Measurements from ENCODE around the gene KRT9.

Gene KRT9

DNA sequence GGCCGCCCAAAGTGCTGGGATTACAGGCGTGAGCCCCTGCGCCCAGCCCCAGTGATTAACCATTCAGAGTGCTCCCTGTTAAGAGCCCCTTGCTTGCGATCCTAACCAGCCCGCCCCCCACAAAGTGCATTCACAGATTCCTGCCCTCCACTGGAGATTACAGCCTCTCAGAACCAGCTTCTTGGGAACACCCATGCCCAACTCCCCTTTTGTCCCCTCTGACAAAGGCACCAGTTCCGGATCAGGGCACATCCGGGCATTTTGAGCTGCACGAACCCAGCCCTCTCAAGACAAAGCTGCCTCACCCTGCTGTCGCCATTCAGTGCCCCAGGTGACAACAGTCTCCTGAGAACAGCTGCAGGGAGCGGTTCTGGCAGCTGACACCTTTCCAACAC, 42.9 kb downstream of the KRT9 start:
- DNase-seq (ENCODE audit: low read depth in 3 of 3) = no peak

DNA sequence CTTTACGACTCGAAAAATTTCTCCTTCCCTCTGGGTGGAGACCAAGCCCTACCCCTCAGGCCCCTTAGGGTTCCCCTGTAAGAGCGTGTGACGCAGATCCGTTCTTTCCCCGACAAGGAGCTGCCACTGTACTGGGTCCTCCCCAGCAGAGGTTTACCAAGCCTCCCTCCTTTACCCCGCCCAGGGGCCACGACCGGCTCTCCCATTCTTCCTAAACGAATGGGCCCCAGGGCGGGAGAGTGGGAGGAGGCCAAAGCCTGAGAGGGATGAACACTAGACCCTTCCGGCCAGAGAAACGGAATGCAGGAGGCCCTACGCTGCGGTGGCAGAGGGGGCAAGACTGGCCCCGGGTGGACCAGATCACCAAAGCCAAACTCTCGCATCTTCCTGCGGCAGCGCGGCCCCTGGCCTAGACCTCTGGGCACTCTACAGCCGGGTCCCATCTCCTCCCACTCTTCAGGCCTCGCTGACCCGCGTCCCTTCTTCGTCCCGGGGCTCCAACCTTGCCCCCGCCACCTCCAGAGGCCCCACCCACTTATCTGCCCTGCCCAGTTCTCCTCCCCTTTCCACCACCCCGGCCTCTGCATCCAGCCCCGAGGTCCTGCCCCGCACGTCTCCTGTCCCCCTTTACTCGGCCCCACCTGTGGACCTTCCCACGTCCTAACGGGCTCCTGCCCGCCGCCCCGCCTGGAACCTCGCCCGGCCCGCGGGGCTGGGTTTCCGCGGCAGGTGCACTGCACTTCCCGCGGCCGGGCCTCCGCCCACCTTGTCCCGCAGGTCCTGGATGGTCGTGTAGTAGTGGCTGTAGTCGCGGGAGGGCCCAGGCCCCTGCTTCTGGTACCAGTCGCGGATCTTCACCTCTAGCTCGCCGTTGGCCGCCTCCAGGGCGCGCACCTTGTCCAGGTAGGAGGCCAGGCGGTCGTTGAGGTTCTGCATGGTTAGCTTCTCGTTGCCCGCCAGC, 44.5 kb downstream of the KRT9 start:
- no peak for DNase-seq (ENCODE audit: low read depth in 3 of 3)

DNA sequence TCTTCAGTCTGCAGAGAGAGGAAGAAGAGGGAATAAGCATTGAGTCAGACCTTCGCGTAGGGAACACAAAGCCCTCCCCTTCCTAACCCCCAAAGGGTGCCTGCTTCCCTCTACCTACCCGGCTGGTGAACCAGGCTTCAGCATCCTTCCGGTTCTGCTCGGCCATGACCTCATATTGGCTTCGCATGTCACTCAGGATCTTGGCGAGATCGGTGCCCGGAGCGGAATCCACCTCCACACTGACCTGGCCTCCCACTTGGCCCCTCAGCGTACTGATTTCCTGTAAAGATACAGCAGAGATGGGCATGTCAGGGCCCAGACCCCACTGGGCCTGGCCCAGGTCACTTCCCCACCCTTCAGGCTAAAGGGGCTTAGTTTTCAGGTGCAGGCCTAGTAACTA, 47.6 kb downstream of the KRT9 start:
- DNase-seq (ENCODE audit: low read depth in 3 of 3) = no peak

DNA sequence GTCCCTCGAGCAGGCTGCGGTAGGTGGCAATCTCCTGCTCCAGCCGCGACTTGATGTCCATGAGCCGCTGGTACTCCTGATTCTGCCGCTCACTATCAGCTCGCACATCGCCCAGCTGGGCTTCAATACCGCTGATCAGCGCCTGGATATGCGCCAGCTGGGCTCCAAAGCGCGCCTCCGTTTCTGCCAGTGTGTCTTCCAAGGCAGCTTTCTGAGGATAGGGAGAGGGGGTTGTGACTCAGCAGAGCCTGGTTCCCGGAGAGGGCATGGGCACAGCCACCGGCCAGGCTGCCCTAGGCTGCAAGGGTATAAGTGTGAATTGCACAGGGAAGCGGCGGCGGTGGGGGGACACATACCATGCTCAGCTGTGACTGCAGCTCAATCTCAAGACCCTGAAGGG, 48.1 kb downstream of the KRT9 start:
- no peak for DNase-seq (ENCODE audit: low read depth in 3 of 3)

DNA sequence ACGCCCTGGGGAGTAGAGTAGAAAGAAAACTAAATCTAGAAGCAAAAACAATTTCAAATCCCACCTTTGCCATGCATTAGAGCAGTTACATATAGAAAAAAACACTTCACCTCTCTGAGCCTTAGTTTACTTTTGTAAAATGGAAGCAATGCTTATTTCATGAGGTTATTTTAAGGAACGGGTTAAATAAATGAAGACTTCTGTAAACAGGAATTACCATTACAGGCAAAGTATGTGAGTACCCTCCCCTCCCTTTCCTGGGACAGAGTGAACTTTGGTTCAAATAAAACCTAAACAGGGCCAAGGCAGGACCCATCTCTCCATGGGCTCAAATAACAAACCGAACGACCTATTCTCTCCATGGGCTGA, 48.6 kb downstream of the KRT9 start:
- DNase-seq (ENCODE audit: low read depth in 3 of 3) = no peak

DNA sequence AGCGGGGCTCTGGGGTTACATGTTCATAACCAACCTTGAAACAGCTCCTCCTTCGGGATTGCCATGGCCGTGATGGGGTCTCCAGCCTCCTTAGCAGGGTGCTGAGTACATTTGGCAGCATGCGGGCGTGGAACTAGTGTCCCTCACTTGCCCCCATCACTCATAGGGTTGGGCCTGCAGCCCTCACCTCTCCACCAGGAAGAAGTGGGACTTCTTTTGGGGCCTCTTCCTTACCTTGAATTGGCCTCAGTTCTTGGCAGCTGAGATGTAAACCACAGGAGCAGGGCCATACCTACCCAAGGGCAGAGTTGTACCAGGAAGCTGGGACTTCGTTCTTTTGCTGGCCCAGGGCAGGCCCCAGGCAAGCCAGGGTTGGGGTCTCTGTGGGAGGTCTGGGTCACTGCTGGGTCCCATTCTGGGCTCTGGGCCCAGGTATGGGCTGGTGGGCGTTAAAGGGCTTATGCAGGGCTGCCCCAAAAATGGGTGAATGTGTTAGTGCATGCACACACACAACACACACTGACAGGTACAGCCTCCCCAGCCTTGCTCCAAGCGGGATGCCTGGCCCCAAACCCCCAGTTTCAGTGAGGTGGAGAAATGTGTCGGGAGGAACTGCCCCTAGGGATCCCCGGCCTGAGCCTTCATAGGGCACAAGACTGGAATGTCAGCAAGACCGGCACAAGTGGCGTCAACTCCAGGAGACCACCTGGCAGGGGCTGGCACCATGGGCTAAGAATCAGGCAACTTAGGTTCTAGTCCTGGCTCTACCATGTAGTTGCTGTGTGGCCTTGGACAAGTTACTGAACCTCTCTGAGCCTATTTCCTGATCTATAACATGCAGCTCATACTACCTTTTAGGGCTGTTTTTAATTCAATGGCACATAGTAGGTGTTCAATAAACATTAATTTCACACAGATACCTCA, 49.3 kb downstream of the KRT9 start:
- DNase-seq (ENCODE audit: low read depth in 3 of 3) = no peak

DNA sequence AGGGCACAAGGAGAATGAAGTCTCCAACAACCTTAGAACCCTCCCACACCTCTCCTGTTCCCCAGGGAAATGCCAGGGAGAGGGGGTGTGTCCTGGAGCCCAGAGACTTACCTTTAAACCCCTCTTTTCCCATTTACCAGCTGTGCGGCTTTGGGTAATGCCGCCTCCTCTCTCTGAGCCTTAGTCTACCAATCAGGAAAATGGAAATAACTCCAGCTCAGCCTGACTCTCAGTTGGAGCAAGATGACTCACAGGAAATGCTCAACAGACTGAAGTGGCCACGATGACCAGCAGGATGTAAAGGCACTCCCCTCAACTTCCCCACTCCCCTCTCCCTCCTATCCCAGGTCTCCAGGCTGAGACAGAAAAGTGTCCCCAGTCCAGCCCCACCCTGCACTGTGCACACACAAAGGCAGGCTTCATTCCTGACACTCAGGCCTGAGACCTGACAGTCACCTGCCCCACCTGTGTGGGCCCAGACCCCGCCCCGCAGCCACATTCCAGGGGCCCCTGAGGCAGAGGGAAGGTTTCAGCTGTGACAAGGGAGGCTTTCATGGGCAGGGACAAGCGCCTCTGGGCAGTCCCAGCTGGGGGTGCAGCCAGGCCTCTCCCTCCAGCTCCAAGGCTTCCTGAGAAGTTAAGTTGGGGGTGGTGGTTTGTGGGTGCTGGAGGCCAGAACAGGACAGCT, 50.1 kb downstream of the KRT9 start:
- no peak for DNase-seq (ENCODE audit: low read depth in 3 of 3)

DNA sequence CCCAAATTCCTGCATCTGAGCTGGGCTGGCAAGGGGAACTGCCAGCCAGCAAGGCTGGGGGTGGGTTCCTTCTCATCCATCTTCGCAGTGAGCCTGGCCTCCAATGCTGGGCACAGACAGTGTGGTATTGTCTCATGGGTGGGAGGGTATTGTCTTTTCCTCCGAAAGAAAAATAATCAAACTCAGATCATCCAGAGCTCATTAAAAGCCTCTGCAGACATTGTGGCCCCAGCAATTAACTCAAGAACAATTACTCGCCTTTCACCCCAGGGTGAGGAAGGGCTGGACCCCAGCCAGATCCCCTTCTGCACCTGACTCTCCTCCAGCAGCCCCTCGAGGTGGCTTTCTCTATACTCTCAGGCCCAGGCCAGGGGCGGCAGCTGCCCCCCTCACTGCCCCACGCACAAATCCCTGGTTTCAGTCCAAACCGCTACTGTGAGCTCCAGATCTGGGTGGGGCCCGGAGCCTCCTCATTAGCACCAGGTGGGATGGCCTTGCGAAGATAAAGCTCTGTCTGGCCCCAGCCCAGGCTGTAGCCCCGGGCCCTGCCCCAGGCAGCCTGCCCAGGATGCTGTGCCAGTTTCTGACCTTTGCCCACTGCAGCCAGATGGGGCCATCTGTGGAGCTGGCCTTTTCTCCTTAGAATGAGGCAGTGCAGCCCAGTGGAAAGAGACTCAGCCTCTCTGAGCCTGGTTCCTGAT, 50.9 kb downstream of the KRT9 start:
- no peak for DNase-seq (ENCODE audit: low read depth in 3 of 3)

DNA sequence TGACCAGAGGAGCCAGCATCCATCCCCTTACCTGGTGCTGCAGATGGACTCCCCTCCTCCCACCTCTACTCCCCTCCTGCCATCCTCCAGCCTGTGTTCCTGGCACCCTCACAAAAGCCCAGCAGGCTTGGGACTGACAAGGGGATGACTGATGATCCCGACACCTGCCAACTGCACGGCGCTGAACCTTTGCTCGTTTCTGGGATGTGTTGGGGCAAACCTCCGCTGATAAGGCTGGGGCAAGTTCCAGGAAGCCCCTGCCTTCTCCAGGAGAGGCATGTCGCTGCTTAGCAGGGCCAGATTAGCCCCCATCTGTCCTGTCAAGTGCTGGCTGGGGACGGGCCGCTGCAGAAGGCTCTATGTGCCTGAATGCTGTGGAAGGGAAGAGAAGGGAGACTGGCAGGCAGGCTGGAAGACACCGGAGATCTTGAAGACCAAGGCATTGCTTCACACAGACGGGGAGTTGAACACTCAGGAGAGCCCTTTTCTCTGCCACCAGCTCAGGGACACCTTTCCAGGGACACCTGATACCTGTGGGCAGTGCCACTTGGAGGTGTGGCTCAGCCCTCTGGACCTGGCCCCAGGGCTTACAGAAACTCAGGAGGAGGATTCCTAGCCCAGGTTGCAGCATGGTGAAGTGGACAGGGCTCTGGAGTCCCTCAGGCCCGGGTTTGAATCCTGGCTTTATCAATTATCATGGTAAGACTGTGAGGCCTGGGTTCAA, 52.2 kb downstream of the KRT9 start:
- DNase-seq (ENCODE audit: low read depth in 3 of 3) = no peak

DNA sequence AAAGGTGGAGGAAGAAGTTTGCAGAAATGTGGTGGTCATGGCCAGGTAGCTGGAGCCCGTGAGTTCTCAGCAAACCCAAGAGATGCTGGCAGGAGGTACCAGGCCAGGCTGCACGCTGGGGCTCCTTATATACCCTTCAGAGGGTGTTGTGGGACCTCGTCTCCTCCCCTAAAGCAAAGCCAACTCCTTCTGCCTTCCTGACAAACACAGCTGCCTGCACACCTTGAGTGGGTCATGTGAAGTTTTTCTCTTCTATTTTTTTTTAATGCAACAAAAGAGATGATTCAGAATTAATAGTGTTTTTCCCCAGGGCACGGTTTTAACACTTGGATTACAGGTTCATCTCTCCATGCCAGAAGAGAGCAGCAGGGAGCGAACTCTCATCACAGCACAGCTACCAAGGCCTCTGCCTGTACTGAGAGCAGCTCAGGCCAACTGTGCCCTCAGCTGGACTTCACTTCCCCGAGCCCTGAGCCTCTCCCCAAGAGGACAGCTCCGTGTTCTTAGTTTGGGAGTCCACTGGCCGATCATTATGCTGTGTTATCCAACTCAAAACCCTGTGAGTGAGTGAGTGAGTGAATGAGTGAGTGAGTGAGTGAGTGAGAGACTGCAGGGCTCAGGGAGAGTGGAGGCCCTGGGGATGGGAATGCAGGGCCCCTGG, 52.9 kb downstream of the KRT9 start, which contains the start of gene KRT15:
TSS of gene KRT15 (minus strand) at position 102 of the 661 bp plus-strand sequence. CDS start at position 39, 63 bp downstream.
- DNase-seq (ENCODE audit: low read depth in 3 of 3) = no peak

DNA sequence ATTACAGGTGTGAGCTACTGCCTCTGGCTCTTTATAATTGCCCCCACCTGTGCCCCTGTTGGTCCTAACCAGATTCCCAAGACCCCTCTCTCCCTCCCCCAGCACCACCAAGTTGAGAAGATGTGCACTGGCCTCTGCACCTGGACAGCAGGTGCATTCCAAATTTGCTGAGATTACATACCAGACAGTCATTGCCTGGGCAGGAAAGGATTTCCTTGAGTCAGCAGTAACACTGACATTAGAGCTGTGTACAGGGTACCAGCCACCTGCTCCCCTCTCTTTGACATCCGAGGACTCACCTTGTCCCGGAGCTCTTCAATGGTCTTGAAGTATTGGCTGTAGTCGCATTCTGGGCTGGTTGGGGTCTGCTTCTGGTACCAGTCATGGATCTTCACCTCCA, 53.8 kb downstream of the KRT9 start:
- no peak for DNase-seq (ENCODE audit: low read depth in 3 of 3)

DNA sequence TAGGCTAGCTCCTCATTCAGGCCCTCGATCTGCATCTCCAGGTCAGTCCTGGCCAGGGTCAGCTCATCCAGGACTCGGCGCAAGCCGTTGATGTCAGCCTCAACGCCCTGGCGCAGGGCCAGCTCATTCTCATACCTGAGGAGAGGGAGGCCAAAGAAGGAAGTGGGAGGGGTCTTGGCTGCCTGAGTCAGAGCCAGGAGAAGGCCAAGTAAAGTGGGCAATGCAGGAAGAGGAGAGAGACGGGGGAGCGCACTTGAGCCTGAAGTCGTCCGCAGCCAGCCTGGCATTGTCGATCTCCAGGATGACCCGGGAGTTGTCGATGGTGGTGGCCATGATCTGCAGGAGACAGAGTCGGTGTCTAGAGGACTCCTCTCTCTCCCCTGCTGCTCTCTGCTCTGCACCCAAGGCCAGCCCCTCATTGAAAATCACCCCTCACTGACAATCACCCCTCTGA, 55.0 kb downstream of the KRT9 start:
- no peak for DNase-seq (ENCODE audit: low read depth in 3 of 3)

DNA sequence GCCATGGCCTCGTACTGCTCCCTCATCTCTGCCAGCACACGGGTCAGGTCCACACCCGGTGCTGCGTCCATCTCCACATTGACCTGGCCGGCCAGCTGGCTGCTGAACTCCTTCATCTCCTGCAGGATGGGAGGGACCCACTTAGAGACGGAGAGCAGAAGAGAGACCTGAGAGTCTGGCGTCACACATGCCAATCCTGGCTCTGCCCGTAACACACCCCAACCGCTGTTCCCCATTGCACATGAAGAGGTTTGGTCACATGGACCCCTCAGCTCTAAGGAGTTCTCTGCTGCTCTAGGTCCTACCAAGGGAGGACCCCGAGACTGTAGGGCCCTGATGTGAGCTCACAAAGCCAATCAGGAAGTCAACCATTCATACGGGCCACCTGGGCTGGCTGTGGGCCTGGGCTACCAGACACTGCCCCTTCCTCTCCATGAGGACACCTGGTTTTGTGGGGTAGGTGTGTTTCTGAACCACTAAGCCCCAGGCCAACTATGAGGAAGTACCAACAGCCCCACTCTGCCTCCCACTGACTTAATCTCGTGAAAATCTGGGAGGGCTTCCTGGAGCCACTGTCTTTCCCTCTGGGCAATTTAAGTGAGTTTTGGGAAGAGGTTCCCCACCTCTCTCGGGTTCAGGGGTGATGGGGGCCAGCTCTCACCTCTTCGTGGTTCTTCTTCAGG, 55.6 kb downstream of the KRT9 start:
- no peak for DNase-seq (ENCODE audit: low read depth in 3 of 3)

All from stimulated activated CD4-positive, alpha-beta T cell treated with anti-CD3 and anti-CD28 coated beads, TNF-alpha, amount 100 ng/mL, for 4 hours (primary cell).